WTC11 (cell line): ENCODE measurements around the gene ERP44. TPM values are rescaled to one million over a fixed set of nuclear protein-coding genes. Genes with fewer than 3 reads are reported as not detected.

Source experiments
- ATAC-seq: fragments of 200-7000 bp; cut with Tn5 transposase; 2 replicates; pipeline ENCODE4 v1.10.0; 2021; ENCODE audit warnings: mild to moderate bottlenecking, moderate library complexity
- CTCF ChIA-PET: fragments of 300-600 bp; sonication (Branson Sonifier 250); formaldehyde crosslinking; loops from one replicate; lab custom pipeline; 2021; ENCODE audit warnings: antibody characterized with exemption; lab: Charles Lee
- POLR2A ChIA-PET: fragments of 350-600 bp; sonication (Branson Sonifier 250); formaldehyde crosslinking; loops from one replicate; lab custom pipeline; 2021; ENCODE audit warnings: antibody characterized with exemption; lab: Charles Lee
- DNase-seq: peaks from one replicate; pipeline ENCODE4 v3.0.0; 2021; ENCODE audit warnings: low spot score
- H3K27ac Mint-ChIP-seq: 2 replicates; pipeline ENCODE4 v1.8.0; 2021; ENCODE audit warnings: mixed read lengths
- H3K27me3 Mint-ChIP-seq: 2 replicates; pipeline ENCODE4 v1.8.0; 2021; ENCODE audit warnings: low read depth, mild to moderate bottlenecking, moderate library complexity, mixed read lengths
- H3K36me3 Mint-ChIP-seq: 2 replicates; pipeline ENCODE4 v1.8.0; 2021; ENCODE audit warnings: mixed read lengths
- H3K4me1 Mint-ChIP-seq: 2 replicates; pipeline ENCODE4 v1.8.0; 2022; ENCODE audit warnings: mixed read lengths
- H3K4me3 Mint-ChIP-seq: 2 replicates; pipeline ENCODE4 v1.8.0; 2021; ENCODE audit warnings: mild to moderate bottlenecking, moderate library complexity, mixed read lengths
- H3K9me3 Mint-ChIP-seq: 2 replicates; pipeline ENCODE4 v1.8.0; 2021; ENCODE audit warnings: mixed read lengths
- CBFB ChIP-seq: sonication (generic); formaldehyde crosslinking; IDR thresholded peaks from 2 replicates; pipeline ENCODE4 v1.8.1; 2022; ENCODE audit warnings: mild to moderate bottlenecking, low read depth, missing genetic modification reagents
- CREB1 ChIP-seq: sonication (generic); formaldehyde crosslinking; IDR thresholded peaks from 2 replicates; pipeline ENCODE4 v1.8.0; 2023; ENCODE audit warnings: mild to moderate bottlenecking, missing genetic modification reagents
- CTCF ChIP-seq: fragments of 200-600 bp; IDR thresholded peaks from 2 replicates; pipeline ENCODE4 v1.8.0; 2022; ENCODE audit warnings: antibody characterized with exemption
- E2F5 ChIP-seq: sonication (generic); formaldehyde crosslinking; IDR thresholded peaks from 2 replicates; pipeline ENCODE4 v1.8.1; 2022; ENCODE audit warnings: mild to moderate bottlenecking, moderate library complexity, missing genetic modification reagents
- ESRRA ChIP-seq: sonication (generic); formaldehyde crosslinking; IDR thresholded peaks from 2 replicates; pipeline ENCODE4 v1.8.1; 2022; ENCODE audit warnings: mild to moderate bottlenecking, missing genetic modification reagents, borderline replicate concordance
- ETV6 ChIP-seq: sonication (generic); formaldehyde crosslinking; IDR thresholded peaks from 2 replicates; pipeline ENCODE4 v1.8.1; 2022; ENCODE audit warnings: mild to moderate bottlenecking, missing genetic modification reagents
- FOXJ3 ChIP-seq: sonication (generic); formaldehyde crosslinking; IDR thresholded peaks from 2 replicates; pipeline ENCODE4 v1.9.0; 2021; ENCODE audit warnings: missing genetic modification reagents, mild to moderate bottlenecking, borderline replicate concordance
- FOXP1 ChIP-seq: sonication (generic); formaldehyde crosslinking; IDR thresholded peaks from 2 replicates; pipeline ENCODE4 v1.8.0; 2022; ENCODE audit warnings: missing genetic modification reagents, mild to moderate bottlenecking, moderate library complexity, borderline replicate concordance
- GABPB1 ChIP-seq: sonication (generic); formaldehyde crosslinking; IDR thresholded peaks from 2 replicates; pipeline ENCODE4 v1.8.1; 2023; ENCODE audit warnings: mild to moderate bottlenecking, missing genetic modification reagents
- HMGXB4 ChIP-seq: sonication (generic); formaldehyde crosslinking; IDR thresholded peaks from 2 replicates; pipeline ENCODE4 v1.8.1; 2023; ENCODE audit warnings: mild to moderate bottlenecking, moderate library complexity, missing genetic modification reagents
- IRF2 ChIP-seq: sonication (generic); formaldehyde crosslinking; IDR thresholded peaks from 2 replicates; pipeline ENCODE4 v1.8.0; 2022; ENCODE audit warnings: low read depth, missing genetic modification reagents, borderline replicate concordance
- JAZF1 ChIP-seq: fragments of 250-450 bp; sonication (Bioruptor Pico); IDR thresholded peaks from 2 replicates; pipeline ENCODE4 v1.9.0; 2021; ENCODE audit warnings: moderate library complexity, mild to moderate bottlenecking, inconsistent platforms
- JUN ChIP-seq: sonication (generic); formaldehyde crosslinking; IDR thresholded peaks from 2 replicates; pipeline ENCODE4 v1.8.0; 2023; ENCODE audit warnings: mild to moderate bottlenecking, missing genetic modification reagents
- MAX ChIP-seq: sonication (generic); formaldehyde crosslinking; IDR thresholded peaks from 2 replicates; pipeline ENCODE4 v1.8.0; 2022; ENCODE audit warnings: mild to moderate bottlenecking, missing genetic modification reagents
- NFYB ChIP-seq: sonication (generic); formaldehyde crosslinking; conservative IDR thresholded peaks from 2 replicates; pipeline ENCODE4 v1.8.0; 2022; ENCODE audit warnings: low read depth, missing genetic modification reagents
- NR2C2 ChIP-seq: sonication (generic); formaldehyde crosslinking; IDR thresholded peaks from 2 replicates; pipeline ENCODE4 v1.8.0; 2022; ENCODE audit warnings: mild to moderate bottlenecking, missing genetic modification reagents
- RORB ChIP-seq: fragments of 250-450 bp; sonication (Bioruptor Pico); IDR thresholded peaks from 2 replicates; pipeline ENCODE4 v1.9.0; 2021; ENCODE audit warnings: mild to moderate bottlenecking
- SP1 ChIP-seq: sonication (generic); formaldehyde crosslinking; conservative IDR thresholded peaks from 2 replicates; pipeline ENCODE4 v1.8.1; 2022; ENCODE audit warnings: missing genetic modification reagents
- TEAD1 ChIP-seq: sonication (generic); formaldehyde crosslinking; IDR thresholded peaks from 2 replicates; pipeline ENCODE4 v1.8.0; 2022; ENCODE audit warnings: mild to moderate bottlenecking, missing genetic modification reagents
- USF2 ChIP-seq: sonication (generic); formaldehyde crosslinking; IDR thresholded peaks from 2 replicates; pipeline ENCODE4 v1.8.1; 2023; ENCODE audit warnings: mild to moderate bottlenecking, missing genetic modification reagents, moderate library complexity
- ZMAT4 ChIP-seq: fragments of 250-450 bp; sonication (Bioruptor Pico); IDR thresholded peaks from 2 replicates; pipeline ENCODE4 v1.9.0; 2021; ENCODE audit warnings: mild to moderate bottlenecking
- ZNF121 ChIP-seq: sonication (generic); formaldehyde crosslinking; IDR thresholded peaks from 2 replicates; pipeline ENCODE4 v1.8.0; 2023; ENCODE audit warnings: missing genetic modification reagents
- ZNF317 ChIP-seq: sonication (generic); formaldehyde crosslinking; IDR thresholded peaks from 2 replicates; pipeline ENCODE4 v1.8.1; 2023; ENCODE audit warnings: low read depth, mild to moderate bottlenecking, moderate library complexity, missing genetic modification reagents, borderline replicate concordance
- ZNF512 ChIP-seq: sonication (generic); formaldehyde crosslinking; IDR thresholded peaks from 2 replicates; pipeline ENCODE4 v1.8.1; 2022; ENCODE audit warnings: missing genetic modification reagents, borderline replicate concordance
- ZNF671 ChIP-seq: fragments of 250-450 bp; sonication (Bioruptor Pico); IDR thresholded peaks from 2 replicates; pipeline ENCODE4 v1.8.0; 2021; ENCODE audit warnings: mild to moderate bottlenecking
- ZSCAN18 ChIP-seq: fragments of 250-450 bp; sonication (Bioruptor Pico); IDR thresholded peaks from 2 replicates; pipeline ENCODE4 v2.1.2; 2022; ENCODE audit warnings: mild to moderate bottlenecking, moderate library complexity
- total RNA-seq: library from RNA; stranded (reverse); gene quantifications from 3 replicates; pipeline ENCODE4 v1.2.3, GENCODE V29; 2021

ERP44 gene
- total RNA-seq, 1 experiment from 2014 or later: 13.7 TPM

- Mint-ChIP-seq H3K9me3 (no peaks in the 10 kb centered on the region), H3K4me3 (no peak overlapping the region), H3K4me1 (no peaks in the 10 kb centered on the region; the same call in 1 of the 2 replicates), H3K27me3 (no peaks in the 10 kb centered on the region), H3K36me3 (peaks cover 3% of the 10 kb centered on the region; the same call in 1 of the 2 replicates), H3K27ac (no peak overlapping the region)
- CTCF ChIA-PET: interaction anchor here (0.6 to 2.2 kb wide), 2 partner anchors 30 to 156 kb away, joined by 5 to 16 read pairs; no protein-coding TSS in a partner anchor
- TF ChIP-seq TEAD1 (no peak), ZNF121 (CRISPR knock-in tag) (no peak), JAZF1 (CRISPR knock-in tag) (no peak), ZNF317 (CRISPR knock-in tag) (no peak), HMGXB4 (no peak), JUN (CRISPR knock-in tag) (no peak), USF2 (CRISPR knock-in tag) (no peak), ESRRA (CRISPR knock-in tag) (no peak), GABPB1 (CRISPR knock-in tag) (no peak), FOXP1 (CRISPR knock-in tag) (no peak), E2F5 (CRISPR knock-in tag) (no peak), CTCF (no peak), NR2C2 (CRISPR knock-in tag) (no peak), ZNF671 (CRISPR knock-in tag) (no peak), ZNF512 (CRISPR knock-in tag) (no peak)
- POLR2A ChIA-PET: no interaction called here
- DNase-seq (no peak), ATAC-seq (no peak)
Observed at GRCh38 chr9:99980598-99980997, 118.2 kb downstream of the ERP44 start.

GRCh38 chr9:99978221-99978620, 120.6 kb downstream of the ERP44 start:
- no peaks in the 10 kb centered on the region for H3K9me3 Mint-ChIP-seq
- H3K4me1 Mint-ChIP-seq: no peaks in the 10 kb centered on the region; the same call in 1 of the 2 replicates
- H3K27ac Mint-ChIP-seq: no peak overlapping the region
- H3K4me3 Mint-ChIP-seq: no peak overlapping the region
- peaks cover 3% of the 10 kb centered on the region; the same call in 1 of the 2 replicates for H3K36me3 Mint-ChIP-seq
- no peaks in the 10 kb centered on the region for H3K27me3 Mint-ChIP-seq
- DNase-seq: no peak
- no peak for ATAC-seq
- ChIA-PET CTCF (interaction anchor here (0.5 to 2.2 kb wide), 5 partner anchors 14 to 238 kb away, joined by 3 to 16 read pairs (median 4); no protein-coding TSS in a partner anchor), POLR2A (no interaction called here)
- no peak for TF ChIP-seq RORB (CRISPR knock-in tag)
- no peak for TF ChIP-seq HMGXB4
- TF ChIP-seq ETV6 (CRISPR knock-in tag): no peak
- no peak for TF ChIP-seq ZSCAN18 (CRISPR knock-in tag)
- no peak for TF ChIP-seq ZNF671 (CRISPR knock-in tag)
- TF ChIP-seq CREB1 (CRISPR knock-in tag): no peak
- no peak for TF ChIP-seq MAX (CRISPR knock-in tag)
- TF ChIP-seq IRF2: no peak
- no peak for TF ChIP-seq TEAD1
- TF ChIP-seq FOXJ3 (CRISPR knock-in tag): no peak
- no peak for TF ChIP-seq CBFB
- no peak for TF ChIP-seq SP1 (CRISPR knock-in tag)
- no peak for TF ChIP-seq NFYB (CRISPR knock-in tag)
- TF ChIP-seq ZMAT4 (CRISPR knock-in tag): no peak
